IPS-NIHi7 (cell line): ENCODE data around the gene PRADC1.

Experiments
- DNase-seq: peaks from one replicate; pipeline ENCODE4 v3.0.0; 2012; ENCODE audit warnings: mixed read lengths; ENCODE audit errors: extremely low spot score

Gene PRADC1

GRCh38 chr2:73258913-73259215 is 25.8 kb upstream of the PRADC1 start:
- no peak for DNase-seq

- no peak for DNase-seq
These were observed 25.3 kb upstream of the PRADC1 start for GRCh38 chr2:73258186-73258912.

GRCh38 chr2:73257425-73258125 is 24.5 kb upstream of the PRADC1 start:
- DNase-seq, result no peak

- no peak for DNase-seq
These were observed 24.0 kb upstream of the PRADC1 start for GRCh38 chr2:73257021-73257420.

GRCh38 chr2:73256618-73256922 is 23.5 kb upstream of the PRADC1 start:
- no peak for DNase-seq

GRCh38 chr2:73255907-73256617 is 23.0 kb upstream of the PRADC1 start:
- DNase-seq, result no peak

- no peak for DNase-seq
These were observed 22.1 kb upstream of the PRADC1 start for GRCh38 chr2:73255007-73255644.

GRCh38 chr2:73254343-73255006 is 21.4 kb upstream of the PRADC1 start:
- no peak for DNase-seq

GRCh38 chr2:73253901-73254300 is 20.9 kb upstream of the PRADC1 start:
- no peak for DNase-seq

- no peak for DNase-seq
These were observed 20.4 kb upstream of the PRADC1 start for GRCh38 chr2:73253400-73253799.

GRCh38 chr2:73252238-73253027 is 19.4 kb upstream of the PRADC1 start:
- no peak for DNase-seq

GRCh38 chr2:73250872-73251846 is 18.1 kb upstream of the PRADC1 start:
- DNase-seq, result no peak

GRCh38 chr2:73249636-73250035 is 16.6 kb upstream of the PRADC1 start:
- no peak for DNase-seq

GRCh38 chr2:73246850-73247249 is 13.8 kb upstream of the PRADC1 start:
- no peak for DNase-seq

GRCh38 chr2:73244580-73244979 is 11.5 kb upstream of the PRADC1 start:
- DNase-seq, result no peak

- no peak for DNase-seq
These were observed 11.0 kb upstream of the PRADC1 start for GRCh38 chr2:73243884-73244570.

GRCh38 chr2:73239776-73240175 is 6.7 kb upstream of the PRADC1 start:
- DNase-seq, result no peak

GRCh38 chr2:73238976-73239375 is 5.9 kb upstream of the PRADC1 start:
- no peak for DNase-seq

- DNase-seq, result no peak
These were observed 5.1 kb upstream of the PRADC1 start for GRCh38 chr2:73238149-73238548.

- DNase-seq, result no peak
These were observed 4.1 kb upstream of the PRADC1 start for GRCh38 chr2:73237168-73237567.
